GM21360 (cell line): ENCODE results near the gene PXDN.

Experiments
- ATAC-seq: cut with Tn5 transposase; IDR thresholded peaks from one replicate; pipeline ENCODE4 v1.9.1; 2021; ENCODE audit warnings: mild to moderate bottlenecking, moderate library complexity; ENCODE audit not compliant: unreplicated experiment

The PXDN gene

DNA sequence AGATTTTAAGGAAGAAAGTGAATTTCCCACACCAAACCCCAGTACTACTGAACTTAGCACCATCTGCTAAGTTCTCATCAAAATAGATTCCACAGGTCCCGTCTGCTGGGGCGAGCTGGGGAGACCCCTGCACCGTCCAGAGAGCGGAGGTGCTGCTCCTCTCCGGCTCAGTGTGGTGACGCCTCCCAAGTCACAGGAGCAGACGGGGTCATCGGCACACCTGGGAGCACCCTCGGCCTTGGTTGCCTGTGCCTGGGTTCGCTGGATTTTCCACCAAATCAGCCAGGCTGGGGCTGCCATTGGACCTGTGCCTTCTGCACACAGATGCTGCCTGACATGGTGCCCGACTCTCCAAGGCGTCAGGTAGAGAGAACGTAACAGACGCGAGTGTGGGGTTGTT is 141.3 kb downstream of the PXDN start:
- no peak for ATAC-seq

DNA sequence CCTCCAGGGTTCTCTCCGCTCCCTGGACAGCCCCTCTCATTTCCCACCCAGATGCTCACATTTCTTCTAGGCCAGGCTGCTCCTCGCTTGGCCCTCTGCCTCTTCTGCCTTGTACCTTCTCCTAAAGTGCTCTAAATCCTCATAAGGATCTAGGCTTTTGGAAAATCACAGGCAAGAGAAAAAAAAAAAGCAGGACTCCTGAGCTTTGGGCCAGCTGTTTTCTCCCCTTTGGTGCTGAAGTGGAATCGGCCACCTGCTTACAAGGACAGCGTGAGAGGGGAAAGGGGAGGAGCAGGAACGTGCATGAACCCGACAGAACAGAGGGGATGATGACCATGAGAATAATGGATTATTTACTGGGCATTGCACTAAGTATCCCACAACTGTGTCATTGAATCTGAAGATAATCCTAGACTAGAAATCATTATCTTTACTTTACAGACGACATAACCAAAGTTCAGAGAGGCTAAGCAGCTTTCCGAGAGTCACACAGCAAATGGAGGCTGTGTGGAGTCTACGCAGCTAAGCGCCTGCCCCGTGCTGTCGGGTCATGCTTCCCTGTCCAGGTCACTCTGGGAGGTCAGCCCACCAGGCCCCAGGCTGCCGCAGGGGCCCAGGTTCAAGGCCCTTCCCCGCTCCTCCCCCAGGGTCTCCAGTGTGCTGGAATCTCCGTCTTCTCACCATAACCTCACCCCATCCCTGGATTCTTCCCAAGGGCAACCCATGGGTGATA is 141.9 kb downstream of the PXDN start:
- ATAC-seq, result no peak

- no peak for ATAC-seq
Measured at GRCh38 chr2:1601471-1602277, 142.6 kb downstream of the PXDN start.

DNA sequence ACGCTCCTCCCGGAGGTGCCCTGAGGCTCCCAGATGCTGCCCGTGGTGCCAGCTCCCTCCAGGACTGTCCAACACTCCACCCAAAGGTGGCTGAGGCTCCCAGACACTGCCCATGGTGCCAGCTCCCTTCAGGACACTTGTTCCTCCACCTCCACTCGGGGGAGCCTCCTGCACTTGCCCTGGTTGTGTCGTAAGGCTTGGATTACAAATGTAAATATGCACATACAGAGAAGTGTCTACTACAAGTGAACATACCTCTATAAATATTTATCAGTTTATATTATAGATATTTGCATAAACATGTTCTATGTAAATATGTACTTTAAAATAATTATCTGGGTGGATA is 143.3 kb downstream of the PXDN start:
- ATAC-seq, result no peak

DNA sequence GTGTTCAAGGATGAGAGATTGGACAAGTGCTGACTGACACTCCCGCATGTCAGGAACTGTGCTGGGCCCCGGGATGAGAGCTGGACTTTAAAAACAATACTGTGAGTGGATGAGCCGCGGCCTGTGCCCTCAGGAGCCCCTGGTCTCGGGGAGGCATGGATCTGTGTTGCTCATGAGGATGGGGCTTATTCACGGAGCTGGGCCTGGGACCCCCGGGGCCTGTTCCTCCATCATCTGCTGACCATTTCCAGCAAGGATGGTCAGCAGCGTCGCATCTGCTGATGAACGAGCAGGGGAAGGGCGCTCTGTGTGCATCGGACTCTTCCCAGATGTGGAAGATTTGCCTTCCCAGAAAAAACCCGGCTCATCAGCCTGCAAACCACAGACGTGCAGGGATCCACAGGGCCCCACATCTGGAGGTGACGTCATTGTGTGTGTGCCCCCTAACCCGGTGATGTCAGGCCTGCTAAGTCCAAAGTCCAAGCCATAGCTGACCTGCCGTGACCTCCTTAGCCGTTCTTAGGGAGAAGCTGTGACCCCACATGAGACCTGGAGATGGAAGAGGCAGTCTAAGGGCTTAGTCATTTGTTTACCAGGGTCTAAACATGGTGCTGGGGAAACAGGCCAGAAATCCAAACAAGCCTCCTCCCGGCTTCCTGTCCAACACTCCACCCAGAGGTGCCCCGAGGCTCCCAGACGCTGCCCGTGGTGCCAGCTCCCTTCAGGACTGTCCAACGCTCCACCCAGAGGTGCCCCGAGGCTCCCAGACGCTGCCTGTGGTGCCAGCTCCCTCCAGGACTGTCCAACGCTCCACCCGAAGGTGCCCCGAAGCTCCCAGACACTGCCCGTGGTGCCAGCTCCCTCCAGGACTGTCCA is 143.9 kb downstream of the PXDN start:
- ATAC-seq, result no peak

GRCh38 chr2:1599301-1600085 is 144.8 kb downstream of the PXDN start:
- ATAC-seq, result no peak

DNA sequence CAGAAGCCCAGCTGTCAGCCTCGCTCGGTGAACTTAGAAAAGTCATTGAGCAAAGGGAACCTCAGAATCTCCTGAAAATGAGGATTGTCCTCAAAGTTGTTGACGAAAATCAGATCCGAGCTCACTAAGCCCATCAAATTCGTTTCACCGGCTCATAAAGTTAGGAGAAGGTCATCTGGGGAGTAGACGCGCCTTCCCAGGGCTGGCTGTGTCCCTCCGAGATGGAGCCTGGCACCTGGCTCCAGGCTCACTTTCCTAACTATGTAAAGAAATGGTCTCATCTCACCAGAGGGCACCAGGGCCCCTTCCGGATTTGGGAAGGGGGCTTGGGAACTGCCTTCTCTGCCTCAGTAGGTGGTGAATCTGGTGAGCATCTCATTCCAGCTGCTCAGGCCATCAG is 145.5 kb downstream of the PXDN start:
- ATAC-seq, result no peak

DNA sequence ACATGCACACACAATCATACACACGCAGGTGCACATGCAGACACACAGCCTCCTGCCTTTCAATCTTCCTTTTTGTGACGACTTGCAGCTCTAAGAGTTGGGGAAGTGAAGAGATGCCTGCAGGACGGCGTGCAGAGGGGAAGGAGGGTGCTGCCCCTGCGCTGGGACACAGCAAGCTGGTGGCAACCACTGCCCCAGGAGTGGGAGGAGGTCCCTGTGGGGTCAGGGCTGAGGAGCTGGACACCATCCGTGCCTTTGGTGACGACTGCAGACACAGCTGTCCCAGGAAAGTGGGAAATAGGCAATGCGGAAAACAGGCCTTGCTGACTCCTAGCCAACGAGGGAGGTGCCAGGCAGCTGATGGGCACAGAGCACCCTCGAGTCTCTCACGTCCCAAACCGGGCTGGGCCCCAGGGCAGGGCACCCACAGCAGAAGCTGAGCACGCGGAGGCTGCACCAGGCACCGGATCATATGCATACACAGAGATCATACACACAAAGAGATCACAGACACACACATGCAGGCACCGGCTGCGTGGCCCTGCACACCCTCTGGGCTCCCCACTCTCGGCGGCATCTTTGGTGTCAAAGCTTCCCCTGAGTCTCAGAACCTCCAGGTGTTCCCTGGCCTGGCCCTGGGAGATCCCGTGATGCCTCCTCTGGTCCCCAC is 146.1 kb downstream of the PXDN start:
- no peak for ATAC-seq

DNA sequence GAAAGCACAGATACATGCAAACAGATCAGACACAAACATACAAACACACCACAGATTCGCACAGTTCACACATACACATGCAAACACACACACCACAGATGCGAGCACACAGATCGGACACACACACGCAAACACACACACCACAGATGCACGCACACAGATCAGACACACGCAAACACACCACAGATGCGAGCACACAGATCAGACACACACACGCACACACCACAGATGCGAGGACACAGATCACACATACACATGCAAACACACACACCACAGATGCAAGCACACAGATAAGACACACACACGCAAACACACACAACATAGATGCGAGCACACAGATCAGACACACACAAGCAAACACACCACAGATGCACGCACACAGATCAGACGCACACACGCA is 149.0 kb downstream of the PXDN start:
- no peak for ATAC-seq

DNA sequence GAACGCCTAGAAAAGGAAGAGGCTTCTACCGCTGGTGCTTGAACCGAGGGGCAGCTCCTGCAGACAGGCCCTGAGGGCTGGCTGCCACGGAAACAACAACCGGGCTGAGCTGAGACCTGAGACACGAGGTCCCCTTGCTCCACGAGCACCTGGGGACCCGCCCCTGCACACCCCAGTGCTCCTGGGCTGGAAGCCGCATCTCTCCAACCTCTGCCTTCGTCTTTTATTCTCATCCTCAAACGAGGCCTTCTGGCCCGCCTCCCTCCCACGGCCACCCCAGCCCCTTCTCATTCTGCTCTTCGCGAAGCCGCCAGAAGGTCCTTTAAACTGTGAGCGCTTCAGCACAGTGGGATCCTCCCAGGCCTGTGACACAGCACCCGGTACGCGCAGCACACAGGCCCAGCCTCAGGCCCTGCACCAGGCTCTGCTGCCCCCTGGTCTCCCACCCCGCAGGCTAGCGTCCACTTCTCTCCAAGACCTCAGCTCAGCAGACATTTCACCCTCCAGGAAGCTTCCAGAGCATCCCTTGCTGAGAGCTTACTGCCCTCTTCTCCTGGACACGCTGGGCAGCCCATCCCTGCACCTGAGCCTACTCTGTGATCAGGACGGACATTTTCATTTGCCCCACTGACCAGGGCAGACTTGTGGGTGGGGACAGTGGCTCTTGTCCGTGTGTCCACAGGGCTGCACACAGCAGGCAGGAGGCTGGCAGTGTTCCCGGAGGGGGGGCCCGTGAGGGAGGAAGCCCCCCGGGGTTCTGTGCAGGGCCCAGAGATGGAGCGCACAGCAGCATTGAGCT is 149.7 kb downstream of the PXDN start:
- no peak for ATAC-seq

- no peak for ATAC-seq
Measured at GRCh38 chr2:1594123-1594372, 150.3 kb downstream of the PXDN start.

GRCh38 chr2:1593371-1594122 is 150.8 kb downstream of the PXDN start:
- ATAC-seq, result no peak

DNA sequence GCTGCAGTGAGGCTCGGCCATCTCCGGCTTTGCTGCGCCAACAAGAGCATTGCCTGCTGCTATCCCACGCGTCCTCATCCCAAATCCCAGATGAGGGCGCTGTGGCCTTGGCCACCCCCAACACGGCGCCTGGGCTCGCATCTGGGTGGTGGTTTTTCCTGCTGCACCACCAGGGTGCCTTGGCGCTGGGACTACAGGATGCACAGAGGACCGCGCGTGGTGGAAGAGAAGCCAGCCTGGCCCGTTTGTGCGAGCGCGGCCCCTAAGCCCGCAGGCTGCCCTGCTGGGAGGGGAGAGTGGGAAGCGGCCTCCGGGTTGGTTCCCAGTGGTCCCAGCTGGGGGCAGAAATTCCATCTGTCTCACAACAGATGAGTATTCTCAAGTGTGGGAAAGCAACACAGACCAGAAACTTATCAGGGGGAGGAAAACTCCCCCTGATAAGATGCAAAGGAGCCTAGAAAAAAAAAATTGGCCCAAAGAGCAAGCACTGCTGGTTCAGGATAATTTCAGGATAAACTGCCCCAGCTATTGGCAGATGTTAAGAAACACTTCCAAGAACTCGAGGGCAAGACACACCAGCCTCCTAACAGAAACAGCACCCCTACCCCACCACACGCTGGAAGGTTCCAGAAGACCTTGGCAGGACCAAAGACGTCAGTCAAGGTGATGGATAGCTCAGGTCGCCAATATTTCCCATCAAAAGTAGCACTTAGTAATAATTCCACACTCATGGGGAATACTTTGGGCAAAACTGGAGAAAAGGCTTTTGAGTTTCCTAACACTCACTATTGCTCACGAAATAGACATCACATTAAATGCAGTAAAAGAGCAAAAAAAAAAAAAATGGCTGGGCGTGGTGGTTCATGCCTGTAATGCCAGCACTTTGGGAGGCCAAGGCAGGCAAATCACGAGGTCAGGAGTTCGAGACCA is 152.1 kb downstream of the PXDN start:
- no peak for ATAC-seq

GRCh38 chr2:1591461-1591770 is 152.9 kb downstream of the PXDN start:
- ATAC-seq, result no peak

DNA sequence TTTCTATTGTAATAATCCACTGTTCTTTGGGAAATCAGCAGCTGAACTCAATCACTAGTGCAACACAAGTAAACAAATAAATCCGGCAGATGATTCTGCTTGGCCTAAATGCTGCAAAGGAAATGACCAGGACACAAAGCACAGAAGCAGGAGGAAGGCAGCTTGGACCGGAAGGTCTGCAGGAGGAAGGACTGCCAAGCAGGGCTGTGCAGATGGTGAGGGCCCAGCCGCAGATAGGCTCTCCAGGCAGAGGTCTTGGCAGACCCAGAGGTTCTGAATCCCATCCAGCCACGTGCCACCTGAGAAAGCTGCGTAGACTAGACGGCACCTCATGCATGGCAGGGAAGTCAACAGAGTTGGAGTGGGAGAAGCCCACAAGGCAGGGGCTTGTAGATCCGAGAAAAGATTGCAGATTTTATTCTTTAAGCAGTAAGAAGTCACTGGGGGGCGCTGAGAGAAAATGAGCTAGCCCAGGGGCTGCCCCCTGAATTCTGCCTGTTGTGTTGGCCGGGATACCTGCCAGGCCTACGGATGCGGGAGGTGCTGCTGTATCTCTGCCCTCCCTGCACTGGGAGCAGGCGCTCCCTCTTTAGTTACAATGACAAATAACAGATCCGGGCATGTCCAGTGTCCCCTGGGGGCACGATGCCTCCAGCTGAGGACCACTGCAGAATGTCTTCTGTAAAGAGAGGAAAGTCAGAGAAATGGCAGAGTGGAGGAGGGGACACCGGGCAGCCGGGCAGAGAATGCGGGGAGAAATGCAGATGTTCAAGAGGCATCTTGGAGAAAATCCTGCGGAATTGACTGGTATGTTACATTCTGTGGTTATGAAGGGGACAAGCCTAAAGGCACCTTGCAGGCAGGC is 153.5 kb downstream of the PXDN start:
- ATAC-seq, result no peak

- ATAC-seq, result no peak
Measured at GRCh38 chr2:1588978-1589621, 155.2 kb downstream of the PXDN start.
